ENCODE results near the gene SGTA. TPM values are rescaled to one million over a fixed set of nuclear protein-coding genes. Genes with fewer than 3 reads are reported as not detected.

SGTA gene
- total and polyA plus RNA-seq, 9 of the 15 experiments (the other 6 are each of a cell fraction or from before 2014, with no cell fraction given): 1.4 to 110 (median 49.9) TPM

- TF ChIP-seq ARID3A (IDR thresholded peaks at IDR 0.05; ENCODE audit: borderline replicate concordance, low read depth, low read length) (no peak), ID3 (CRISPR knock-in tag; IDR thresholded peaks at IDR 0.05) (no peak), ID3 (tag; IDR thresholded peaks at IDR 0.05) (0 out of 2 replicates have a peak, but pooled peaks have one; percentile 34), HBP1 (CRISPR knock-in tag; IDR thresholded peaks at IDR 0.05) (peak; percentile 98), GABPB1 (CRISPR knock-in tag; IDR thresholded peaks at IDR 0.05) (peak; percentile 39; the same call in 1 of the 2 replicates), VEZF1 (CRISPR knock-in tag; IDR thresholded peaks at IDR 0.05) (peak; percentile 71), MTA1 (IDR thresholded peaks at IDR 0.05; ENCODE audit: borderline replicate concordance) (no peak), MAFK (IDR thresholded peaks at IDR 0.05; ENCODE audit: low read length) (no peak), ZNF639 (CRISPR knock-in tag; conservative IDR thresholded peaks at IDR 0.05 in 1 of 2, IDR thresholded peaks at IDR 0.05 in 1 of 2) (peak in 1 of 2 experiments; percentile 43; a peak in 1 of 4 replicates), YY1 (IDR thresholded peaks at IDR 0.05; ENCODE audit: borderline replicate concordance in 1 of 3, control insufficient read depth in 1 of 3, extremely low read depth in 1 of 3, insufficient read depth in 3 of 3, insufficient read length in 1 of 3, insufficient replicate concordance in 2 of 3, low read depth in 1 of 3, low read length in 2 of 3) (peak in 2 of 3 experiments; percentile 52 to 57), ARNT (IDR thresholded peaks at IDR 0.05) (no peak), CREM (IDR thresholded peaks at IDR 0.05; ENCODE audit: low read depth) (peak; percentile 88), POLR2B (IDR thresholded peaks at IDR 0.05; ENCODE audit: low read depth, partially characterized antibody) (peak; percentile 41), RBBP5 (IDR thresholded peaks at IDR 0.05; ENCODE audit: borderline replicate concordance, insufficient read depth, low read length, poor library complexity, severe bottlenecking) (peak; percentile 81), ZFP30 (CRISPR knock-in tag; IDR thresholded peaks at IDR 0.05; ENCODE audit: borderline replicate concordance) (no peak), MED1 (CRISPR knock-in tag; IDR thresholded peaks at IDR 0.05; ENCODE audit: borderline replicate concordance) (0 out of 2 replicates have a peak, but pooled peaks have one; percentile 38), SRF (CRISPR knock-in tag; IDR thresholded peaks at IDR 0.05) (peak; percentile 10 to 73; a peak in 3 of 4 replicates), ZNF785 (CRISPR knock-in tag; IDR thresholded peaks at IDR 0.05) (no peak)
These were observed 2.3 kb upstream of the SGTA start, which contains the start of gene THOP1 (continued) for GRCh38 chr19:2785244-2785997.

Measured in K562 (cell line).